Esophagus squamous epithelium (tissue), 4 donors: ENCODE data around the gene C2orf92.

ENCODE experiments used
- POLR2A ChIP-seq, 4 donors: fragments of 450-650 bp; IDR thresholded peaks; one replicate each; pipeline ENCODE4 v1.6.1; 2017; ENCODE audit warnings: antibody characterized with exemption in 4 of 4, mild to moderate bottlenecking in 4 of 4, moderate library complexity in 3 of 4
- TF ChIP-seq, protein P1 (sequence below), 6 experiments: fragments of 450-650 bp in 4 of 6; fragments of 200-600 bp in 2 of 6; sonication (generic) in 2 of 6; IDR thresholded peaks; one replicate each; pipeline ENCODE4 v1.5.1; 2016 to 2019; ENCODE audit warnings: antibody characterized with exemption in 6 of 6, mild to moderate bottlenecking in 4 of 6, moderate library complexity in 4 of 6

DNA sequence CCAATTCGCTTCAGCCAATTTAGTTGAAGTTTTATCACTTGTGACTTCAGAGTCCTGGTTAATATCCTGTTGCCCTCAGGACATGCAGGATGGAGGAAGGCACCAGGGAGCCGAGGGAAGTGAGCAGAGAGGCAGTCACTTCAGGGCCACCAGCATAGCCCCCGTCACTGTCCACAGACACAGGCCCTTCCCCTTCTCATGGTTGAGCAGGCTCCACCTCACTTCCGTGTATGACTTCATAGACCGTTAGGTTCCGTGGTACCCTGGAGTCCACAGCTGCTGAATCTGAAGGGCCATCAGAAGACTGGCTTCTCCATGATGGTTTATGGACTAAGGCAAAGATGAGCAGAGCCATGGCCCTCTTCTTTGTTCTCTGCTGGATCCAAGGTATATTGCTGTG lies at the start of gene C2orf92:
- TF ChIP-seq, protein P1, sequence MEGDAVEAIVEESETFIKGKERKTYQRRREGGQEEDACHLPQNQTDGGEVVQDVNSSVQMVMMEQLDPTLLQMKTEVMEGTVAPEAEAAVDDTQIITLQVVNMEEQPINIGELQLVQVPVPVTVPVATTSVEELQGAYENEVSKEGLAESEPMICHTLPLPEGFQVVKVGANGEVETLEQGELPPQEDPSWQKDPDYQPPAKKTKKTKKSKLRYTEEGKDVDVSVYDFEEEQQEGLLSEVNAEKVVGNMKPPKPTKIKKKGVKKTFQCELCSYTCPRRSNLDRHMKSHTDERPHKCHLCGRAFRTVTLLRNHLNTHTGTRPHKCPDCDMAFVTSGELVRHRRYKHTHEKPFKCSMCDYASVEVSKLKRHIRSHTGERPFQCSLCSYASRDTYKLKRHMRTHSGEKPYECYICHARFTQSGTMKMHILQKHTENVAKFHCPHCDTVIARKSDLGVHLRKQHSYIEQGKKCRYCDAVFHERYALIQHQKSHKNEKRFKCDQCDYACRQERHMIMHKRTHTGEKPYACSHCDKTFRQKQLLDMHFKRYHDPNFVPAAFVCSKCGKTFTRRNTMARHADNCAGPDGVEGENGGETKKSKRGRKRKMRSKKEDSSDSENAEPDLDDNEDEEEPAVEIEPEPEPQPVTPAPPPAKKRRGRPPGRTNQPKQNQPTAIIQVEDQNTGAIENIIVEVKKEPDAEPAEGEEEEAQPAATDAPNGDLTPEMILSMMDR (IDR thresholded peaks at IDR 0.05), result no peak
- no peak for TF ChIP-seq POLR2A (IDR thresholded peaks at IDR 0.05)
